ENCODE measurements around the gene CACHD1.

- TF ChIP-seq POLR2A (IDR thresholded peaks at IDR 0.05) (no peak), CTCF (IDR thresholded peaks at IDR 0.05) (no peak)
These were observed 16.3 kb downstream of the CACHD1 start for GRCh38 chr1:64486193-64486592.
